Testis (tissue), 3 donors: ENCODE measurements around the gene C11orf68. TPM values are rescaled to one million over a fixed set of nuclear protein-coding genes. Genes with fewer than 3 reads are reported as not detected.
A peak's percentile ranks its signal among the peaks of the same experiment; 100 is the strongest.

Source experiments
- DNase-seq: peaks from one replicate; pipeline ENCODE4 v3.0.0-alpha.2; 2019
- H3K27ac ChIP-seq, 2 donors: fragments of 200-600 bp; sonication (generic); one replicate each; pipeline ENCODE4 v1.5.1; 2019
- H3K27me3 ChIP-seq: fragments of 200-600 bp; sonication (generic); one replicate; pipeline ENCODE4 v1.5.1; 2019
- H3K36me3 ChIP-seq: fragments of 200-600 bp; sonication (generic); one replicate; pipeline ENCODE4 v1.5.1; 2017; ENCODE audit warnings: low read depth; ENCODE audit errors: missing control alignments
- H3K4me1 ChIP-seq: fragments of 200-600 bp; sonication (generic); one replicate; pipeline ENCODE4 v1.5.1; 2019
- H3K4me3 ChIP-seq, 2 donors: fragments of 200-600 bp; sonication (generic); one replicate each; pipeline ENCODE4 v1.5.1; 2017 to 2019
- H3K9me3 ChIP-seq: fragments of 200-600 bp; sonication (generic); one replicate; pipeline ENCODE4 v1.5.1; 2017
- CTCF ChIP-seq, 3 experiments: fragments of 450-650 bp in 2 of 3; fragments of 200-600 bp in 1 of 3; sonication (generic) in 1 of 3; IDR thresholded peaks; one replicate each; pipeline ENCODE4 v1.5.1; 2016 to 2019; ENCODE audit warnings: antibody characterized with exemption in 3 of 3, mild to moderate bottlenecking in 2 of 3, moderate library complexity in 1 of 3
- POLR2A ChIP-seq: fragments of 450-650 bp; IDR thresholded peaks from one replicate; pipeline ENCODE4 v1.6.1; 2017; ENCODE audit warnings: antibody characterized with exemption, mild to moderate bottlenecking, moderate library complexity
- WGBS, 2 donors: methylation state at CpG; one replicate each; pipeline ENCODE4 v1.1.5; 2018; 5-methylcytosine and 5-hydroxymethylcytosine counted together
- intact Hi-C: fragments of 100-400 bp; cut with DNase I; formaldehyde crosslinking; loops from one replicate; pipeline ENCODE4 v1.15.1; 2023; ENCODE audit warnings: low total_unique reads
- polyA plus RNA-seq: library from polyadenylated mRNA; stranded (reverse); fragments of 350-450 nt; fragmentation: Illumina TruSeq; extraction: RNeasy Lipid Tissue Mini Kit (QIAGEN cat#74804); gene quantifications from one replicate; pipeline ENCODE4 v1.2.3, GENCODE V29; 2014; ENCODE audit warnings: low read depth, low replicate concordance; ENCODE audit not compliant: insufficient read depth
- total RNA-seq, 2 donors: library from RNA; depleted of rRNA; stranded (reverse); fragments of >200 nt; gene quantifications; one replicate each; pipeline ENCODE4 v1.2.3, GENCODE V29; 2016

Gene C11orf68
- total and polyA plus RNA-seq, 3 donors from 2014 or later: 54.4 to 89.2 (median 54.8) TPM

DNA sequence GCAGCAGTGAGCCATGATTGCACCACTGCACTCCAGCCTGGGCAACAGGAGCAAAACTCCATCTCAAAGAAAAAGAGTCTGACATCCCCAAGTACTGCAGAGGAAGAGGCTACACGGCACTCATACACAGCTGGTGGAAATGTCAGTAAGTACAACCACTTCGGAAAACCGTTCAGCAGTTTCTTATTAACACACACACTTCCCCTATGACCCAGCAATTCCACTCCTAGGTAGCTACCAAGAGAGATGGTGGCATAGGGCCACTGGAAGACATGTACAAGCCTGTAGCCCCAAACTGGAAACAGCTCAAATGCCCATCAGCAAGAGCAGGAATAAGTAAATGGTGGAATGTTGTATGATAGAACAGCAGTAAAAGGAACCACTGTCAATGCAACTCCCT is 3.7 kb upstream of the C11orf68 start:
- no peaks in the 10 kb centered on the region for H3K9me3 ChIP-seq
- peaks cover 18% of the 10 kb centered on the region for H3K4me1 ChIP-seq
- TF ChIP-seq CTCF (IDR thresholded peaks at IDR 0.05): no peak
- TF ChIP-seq POLR2A: no peak
- H3K4me3 ChIP-seq: no peak overlapping the region
- H3K27me3 ChIP-seq: no peaks in the 10 kb centered on the region
- intact Hi-C loops: no loop called here
- H3K27ac ChIP-seq: no peak overlapping the region
- 77 to 88% methylated on average over 3 of the region's 3 CpGs for WGBS, 2 donors
- no peak for DNase-seq
- H3K36me3 ChIP-seq: no peaks in the 10 kb centered on the region

DNA sequence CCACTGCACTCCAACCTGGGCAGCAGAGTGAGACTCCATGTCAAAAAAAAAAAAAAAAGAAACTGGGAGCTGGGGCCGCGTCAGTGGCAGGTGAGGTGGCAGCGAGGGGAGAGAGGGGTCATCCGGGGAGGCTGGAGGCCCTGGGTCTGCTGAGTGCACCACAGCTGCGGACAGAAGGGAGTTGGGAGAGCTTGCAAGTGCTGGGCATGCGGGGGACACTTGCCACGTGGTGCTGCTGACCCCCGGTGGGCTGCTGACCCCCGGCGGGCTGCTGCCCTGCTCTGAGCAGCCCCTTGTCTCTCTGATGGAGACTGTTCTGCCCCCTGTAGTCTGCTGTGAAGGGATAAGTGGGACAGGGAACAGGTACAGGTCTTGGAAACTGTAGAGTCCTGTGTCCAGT is 3.0 kb upstream of the C11orf68 start:
- Histone ChIP-seq H3K36me3 (no peaks in the 10 kb centered on the region), H3K4me1 (peaks cover 25% of the 10 kb centered on the region), H3K4me3 (no peak overlapping the region), H3K9me3 (no peaks in the 10 kb centered on the region), H3K27ac (no peak overlapping the region), H3K27me3 (no peaks in the 10 kb centered on the region)
- DNase-seq: no peak
- intact Hi-C loops: no loop called here
- 88 to 91% methylated on average over 10 of the region's 10 CpGs for WGBS, 2 donors
- TF ChIP-seq CTCF (IDR thresholded peaks at IDR 0.05) (no peak), POLR2A (no peak)

- intact Hi-C loops: no loop called here
- no peaks in the 10 kb centered on the region for H3K36me3 ChIP-seq
- H3K27ac ChIP-seq: no peak overlapping the region
Measured at GRCh38 chr11:65921033-65921555, 2.2 kb upstream of the C11orf68 start.

GRCh38 chr11:65920372-65920802 is 1.5 kb upstream of the C11orf68 start:
- peak overlapping the region; percentile 85 to 98 for H3K4me3 ChIP-seq
- H3K27ac ChIP-seq: peak overlapping the region; percentile 88 to 97
- H3K27me3 ChIP-seq: no peaks in the 10 kb centered on the region
- intact Hi-C loops: no loop called here
- 16 to 25% methylated on average over 9 to 15 of the region's 15 CpGs for WGBS, 2 donors
- H3K36me3 ChIP-seq: no peaks in the 10 kb centered on the region
- TF ChIP-seq CTCF (IDR thresholded peaks at IDR 0.05) (no peak), POLR2A (no peak)
- H3K9me3 ChIP-seq: no peaks in the 10 kb centered on the region
- H3K4me1 ChIP-seq: peaks cover 37% of the 10 kb centered on the region
- no peak for DNase-seq

More at GRCh38 chr11:65921033-65921555, 2.2 kb upstream of the C11orf68 start:
- Histone ChIP-seq H3K27me3 (no peaks in the 10 kb centered on the region), H3K9me3 (no peaks in the 10 kb centered on the region), H3K4me3 (no peak overlapping the region), H3K4me1 (peaks cover 30% of the 10 kb centered on the region)
- no peak for DNase-seq
- 72 to 73% methylated on average over 12 of the region's 12 CpGs for WGBS, 2 donors
- TF ChIP-seq POLR2A (no peak), CTCF (IDR thresholded peaks at IDR 0.05) (no peak)
